Activated T-cell treated with anti-CD3 and anti-CD28 coated beads, Interleukin-2, amount 50 U/mL, for 24 hours (primary cell): Measurements from ENCODE around the gene NARF.
A peak's percentile ranks its signal among the peaks of the same experiment; 100 is the strongest.

Experiments used
- DNase-seq: peaks from one replicate; pipeline ENCODE4 v3.0.0-alpha.2; 2020
- H3K27ac Mint-ChIP-seq: 2 replicates; pipeline ENCODE4 v1.8.0; 2020; ENCODE audit warnings: mild to moderate bottlenecking, mixed read lengths
- H3K27me3 Mint-ChIP-seq: 2 replicates; pipeline ENCODE4 v1.8.0; 2020; ENCODE audit warnings: mixed read lengths
- H3K36me3 Mint-ChIP-seq: 2 replicates; pipeline ENCODE4 v1.8.0; 2020; ENCODE audit warnings: low read depth, mixed read lengths
- H3K4me1 Mint-ChIP-seq: 2 replicates; pipeline ENCODE4 v1.8.0; 2020; ENCODE audit warnings: low read depth, mixed read lengths
- H3K4me3 Mint-ChIP-seq: 2 replicates; pipeline ENCODE4 v1.8.0; 2020; ENCODE audit warnings: mild to moderate bottlenecking, moderate library complexity, mixed read lengths
- H3K9me3 Mint-ChIP-seq: 2 replicates; pipeline ENCODE4 v1.8.0; 2020; ENCODE audit warnings: mixed read lengths

NARF gene

GRCh38 chr17:82489851-82490511 is 31.4 kb downstream of the NARF start:
- no peak overlapping the region for H3K4me3 Mint-ChIP-seq
- DNase-seq, result no peak
- no peak overlapping the region for H3K27ac Mint-ChIP-seq
- peaks cover 43% of the 10 kb centered on the region for H3K36me3 Mint-ChIP-seq
- no peaks in the 10 kb centered on the region for H3K27me3 Mint-ChIP-seq
- no peaks in the 10 kb centered on the region for H3K9me3 Mint-ChIP-seq
- H3K4me1 Mint-ChIP-seq, result peaks cover 17% of the 10 kb centered on the region

DNA sequence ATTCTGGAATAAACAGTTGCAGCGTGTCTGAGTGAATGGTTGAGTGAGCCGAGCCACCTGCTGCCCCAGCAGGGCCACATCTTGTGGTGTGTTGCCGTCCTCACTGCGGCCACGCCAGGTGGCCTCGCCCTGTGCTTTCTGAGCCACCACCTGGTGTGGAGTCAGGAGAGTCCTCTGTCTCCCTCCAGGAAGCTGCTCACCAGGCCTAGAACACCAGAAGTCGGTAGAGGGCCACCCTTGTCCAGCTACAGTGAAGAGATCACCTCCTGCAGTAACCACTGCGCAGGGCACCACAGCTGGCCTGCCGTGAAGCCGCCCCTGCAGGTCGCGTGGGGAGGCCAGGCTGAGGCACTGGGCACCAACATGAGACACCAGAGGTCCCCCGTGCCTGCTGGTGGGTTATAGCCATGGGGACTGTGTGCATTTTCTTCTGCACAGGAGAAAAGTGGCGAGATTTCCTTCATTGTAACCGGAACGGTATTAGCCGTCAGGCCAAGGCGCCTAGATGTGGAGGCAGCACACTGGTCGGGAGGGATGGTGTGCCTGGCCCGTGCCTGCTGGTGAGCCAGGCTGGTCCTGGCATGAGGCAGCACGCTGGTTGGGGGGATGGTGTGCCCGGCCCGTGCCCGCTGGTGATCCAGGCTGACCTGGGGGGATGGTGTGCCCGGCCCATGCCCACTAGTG is 32.1 kb downstream of the NARF start:
- H3K27ac Mint-ChIP-seq, result no peak overlapping the region

DNA sequence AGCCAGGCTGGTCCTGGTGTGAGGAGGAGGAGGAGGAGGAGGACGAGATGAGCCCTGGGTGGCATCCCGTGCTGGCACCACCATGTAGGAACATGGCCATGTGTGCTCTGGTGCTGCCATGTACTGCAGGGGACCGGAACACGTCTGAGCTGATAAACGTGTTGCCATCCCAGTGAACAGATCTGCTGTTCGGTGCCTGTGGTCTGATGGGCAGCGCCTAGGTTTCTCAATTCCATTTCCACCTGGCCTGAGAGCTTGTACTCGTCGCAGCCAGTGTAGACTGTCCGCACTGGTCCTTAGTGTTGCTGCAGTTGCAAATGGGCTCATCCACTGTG is 32.6 kb downstream of the NARF start:
- peaks cover 14% of the 10 kb centered on the region for H3K4me1 Mint-ChIP-seq
- H3K4me3 Mint-ChIP-seq, result no peak overlapping the region
- no peak for DNase-seq
- peaks cover 31% of the 10 kb centered on the region for H3K36me3 Mint-ChIP-seq
- no peak overlapping the region for H3K27ac Mint-ChIP-seq
- H3K27me3 Mint-ChIP-seq, result no peaks in the 10 kb centered on the region
- no peaks in the 10 kb centered on the region for H3K9me3 Mint-ChIP-seq

More for the DNA sequence above, 32.1 kb downstream of the NARF start:
- Mint-ChIP-seq H3K4me1 (peaks cover 17% of the 10 kb centered on the region), H3K27me3 (no peaks in the 10 kb centered on the region), H3K4me3 (no peak overlapping the region), H3K36me3 (peaks cover 36% of the 10 kb centered on the region), H3K9me3 (no peaks in the 10 kb centered on the region)
- no peak for DNase-seq

DNA sequence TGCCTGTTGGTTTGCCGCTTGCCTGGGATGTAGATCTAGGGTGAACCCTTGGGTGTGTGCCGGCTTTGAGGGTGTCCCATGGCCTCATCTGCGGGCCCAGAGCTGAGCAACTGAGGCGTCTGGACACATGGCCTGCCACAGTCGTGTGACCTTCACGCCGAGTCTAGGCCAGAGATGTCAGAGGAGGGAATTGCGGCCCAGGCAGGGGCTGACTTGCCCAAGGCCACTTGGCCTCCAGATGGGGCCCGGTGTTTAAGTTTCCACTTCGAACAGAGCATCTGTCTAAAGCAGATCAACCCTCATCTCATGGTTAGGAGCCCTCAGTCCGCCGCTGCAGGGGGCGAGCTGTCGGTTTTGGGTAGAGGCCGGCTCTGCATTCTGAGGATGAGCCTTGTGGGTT is 33.0 kb downstream of the NARF start:
- Mint-ChIP-seq H3K27ac (no peak overlapping the region), H3K27me3 (no peaks in the 10 kb centered on the region), H3K36me3 (peaks cover 27% of the 10 kb centered on the region), H3K4me3 (no peak overlapping the region), H3K9me3 (no peaks in the 10 kb centered on the region), H3K4me1 (peaks cover 14% of the 10 kb centered on the region)
- DNase-seq, result no peak

GRCh38 chr17:82492643-82493225 is 34.2 kb downstream of the NARF start:
- H3K4me1 Mint-ChIP-seq, result peaks cover 19% of the 10 kb centered on the region
- no peaks in the 10 kb centered on the region for H3K27me3 Mint-ChIP-seq
- no peak for DNase-seq
- no peak overlapping the region for H3K4me3 Mint-ChIP-seq
- peaks cover 16% of the 10 kb centered on the region for H3K36me3 Mint-ChIP-seq
- H3K9me3 Mint-ChIP-seq, result no peaks in the 10 kb centered on the region
- no peak overlapping the region for H3K27ac Mint-ChIP-seq

GRCh38 chr17:82493226-82493781 is 34.8 kb downstream of the NARF start:
- no peaks in the 10 kb centered on the region for H3K9me3 Mint-ChIP-seq
- H3K27me3 Mint-ChIP-seq, result no peaks in the 10 kb centered on the region
- H3K4me1 Mint-ChIP-seq, result peaks cover 23% of the 10 kb centered on the region
- H3K36me3 Mint-ChIP-seq, result peaks cover 11% of the 10 kb centered on the region
- no peak overlapping the region for H3K4me3 Mint-ChIP-seq
- H3K27ac Mint-ChIP-seq, result no peak overlapping the region
- no peak for DNase-seq

DNA sequence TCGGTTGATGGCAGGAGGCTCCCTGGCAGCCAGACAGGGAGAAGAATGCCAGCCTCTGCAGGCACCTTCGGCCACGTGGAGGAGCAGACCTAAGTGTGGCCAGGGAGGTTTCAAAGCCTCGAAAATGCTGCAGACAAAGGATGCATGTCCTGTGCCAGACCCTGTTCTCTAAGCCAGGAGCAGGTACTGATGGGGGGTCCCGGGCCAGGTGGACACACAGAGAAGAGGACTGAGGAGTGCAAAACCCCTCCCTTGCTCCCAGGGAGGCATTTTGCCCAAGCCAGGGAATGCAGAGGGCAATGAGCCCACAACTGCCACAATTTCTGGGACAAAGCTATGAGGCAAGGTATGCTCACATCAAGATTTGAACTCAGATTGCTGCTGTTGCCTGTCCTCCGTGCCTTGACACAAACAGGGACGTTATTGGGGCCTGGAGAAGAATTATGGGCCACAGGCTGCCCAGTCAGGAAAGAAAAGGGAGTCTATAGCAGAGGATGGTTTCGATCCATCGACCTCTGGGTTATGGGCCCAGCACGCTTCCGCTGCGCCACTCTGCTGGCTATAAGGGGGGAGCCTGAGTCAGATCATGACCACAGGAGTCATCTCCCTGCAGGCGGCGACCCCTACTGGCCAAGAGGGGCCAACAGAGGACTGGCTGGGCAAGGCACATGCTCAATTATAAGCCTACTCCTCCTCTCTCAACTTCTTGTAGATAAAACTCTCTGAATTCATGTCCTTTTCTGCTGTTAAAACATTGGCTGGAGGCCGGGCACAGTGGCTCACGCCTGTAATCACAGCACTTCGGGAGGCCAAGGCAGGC is 35.9 kb downstream of the NARF start:
- Mint-ChIP-seq H3K9me3 (no peaks in the 10 kb centered on the region), H3K4me1 (peaks cover 27% of the 10 kb centered on the region), H3K36me3 (peaks cover under 1% of the 10 kb centered on the region), H3K4me3 (peak overlapping the region; percentile 51), H3K27me3 (no peaks in the 10 kb centered on the region), H3K27ac (peak overlapping the region; percentile 89)
- DNase-seq, result peak; percentile 96

DNA sequence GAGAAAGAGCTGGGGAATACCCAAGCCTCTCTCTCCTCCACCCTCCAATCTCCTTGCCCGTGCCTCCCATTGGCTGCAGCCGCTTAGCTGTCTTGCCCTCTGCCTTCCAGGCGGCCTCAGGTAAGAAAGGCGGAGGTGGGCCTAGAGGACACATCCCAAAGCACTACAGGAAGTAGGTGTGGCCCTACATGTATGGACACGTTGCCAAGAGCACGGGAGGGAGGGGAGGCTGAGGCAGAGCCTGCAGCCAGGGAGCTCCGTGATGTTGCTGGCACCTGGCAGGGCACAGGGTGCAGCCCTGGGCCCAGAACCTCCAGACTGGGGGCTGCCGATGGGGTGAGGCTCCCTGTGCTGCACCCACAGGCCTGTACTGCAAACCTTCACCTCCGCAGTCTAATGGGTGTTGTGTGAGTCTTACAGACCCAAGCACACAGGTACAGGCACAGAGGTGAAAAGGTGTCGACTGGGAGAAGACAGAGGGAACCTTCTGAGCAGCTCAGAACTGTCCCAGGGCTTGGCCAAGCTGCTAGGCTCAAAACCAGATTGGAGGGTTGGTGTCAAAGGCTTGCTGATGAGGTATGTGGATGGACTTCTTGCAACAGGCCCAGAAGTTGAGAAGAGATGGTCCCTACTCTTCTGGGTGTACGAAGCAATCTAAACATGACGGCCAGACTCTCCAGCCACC is 37.4 kb downstream of the NARF start:
- Mint-ChIP-seq H3K36me3 (no peaks in the 10 kb centered on the region), H3K27me3 (no peaks in the 10 kb centered on the region), H3K4me1 (peaks cover 27% of the 10 kb centered on the region), H3K9me3 (no peaks in the 10 kb centered on the region), H3K27ac (no peak overlapping the region), H3K4me3 (peak overlapping the region; percentile 67)
- DNase-seq, result no peak

DNA sequence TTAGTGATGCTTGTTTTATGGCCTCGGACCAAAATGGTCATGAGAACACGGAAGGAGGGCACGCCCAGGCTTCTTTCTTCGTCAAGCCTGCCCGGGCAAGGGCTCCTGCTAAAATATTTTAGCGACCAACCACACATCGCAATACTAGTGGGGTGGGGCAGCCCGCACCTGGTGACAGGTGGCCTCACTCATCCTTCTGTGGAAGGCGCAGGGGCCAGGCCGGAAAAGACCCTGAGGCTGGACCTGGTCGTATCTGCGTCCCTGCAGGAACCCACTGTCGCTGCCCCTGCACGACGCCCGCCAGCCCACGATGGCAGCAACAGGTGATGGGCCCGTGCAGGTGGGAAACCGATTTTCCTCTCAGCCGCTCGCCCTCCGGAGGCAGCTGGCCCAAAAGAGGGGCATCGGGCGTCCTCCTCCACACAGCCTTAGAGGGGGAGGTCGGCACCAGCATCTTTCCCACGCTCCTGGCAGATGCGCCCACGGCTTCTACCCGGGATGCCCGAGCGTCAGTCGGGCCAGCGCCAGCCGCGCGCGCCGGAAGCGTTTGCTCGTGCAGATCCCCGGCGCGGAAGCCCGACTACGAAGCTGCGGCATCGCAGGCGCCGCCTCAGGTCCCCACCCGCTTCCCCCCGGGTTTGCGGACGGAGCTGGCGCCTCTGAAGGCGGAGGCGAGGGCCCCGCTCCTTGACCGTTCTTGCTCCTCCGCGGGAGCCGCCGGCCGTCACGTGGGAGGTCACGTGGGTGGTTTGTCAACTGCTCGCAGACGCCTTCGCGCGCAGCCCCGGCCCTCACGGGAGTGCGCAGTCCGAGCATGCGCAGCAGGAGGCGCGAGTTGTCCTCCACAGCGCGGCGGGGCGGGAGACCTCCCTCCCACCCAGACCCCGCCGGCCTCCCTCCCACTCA is 38.2 kb downstream of the NARF start:
- Mint-ChIP-seq H3K36me3 (no peaks in the 10 kb centered on the region), H3K4me3 (peak overlapping the region; percentile 67), H3K27me3 (no peaks in the 10 kb centered on the region), H3K9me3 (no peaks in the 10 kb centered on the region), H3K4me1 (peaks cover 27% of the 10 kb centered on the region), H3K27ac (peak overlapping the region; percentile 79)
- peak; percentile 94 for DNase-seq

- Mint-ChIP-seq H3K9me3 (no peaks in the 10 kb centered on the region), H3K27me3 (no peaks in the 10 kb centered on the region), H3K27ac (peak overlapping the region; percentile 85), H3K4me1 (peaks cover 27% of the 10 kb centered on the region), H3K36me3 (no peaks in the 10 kb centered on the region), H3K4me3 (peak overlapping the region; percentile 76)
- DNase-seq, result peak; percentile 71
These were observed 39.2 kb downstream of the NARF start for GRCh38 chr17:82497483-82498405.

GRCh38 chr17:82502207-82502606 is 43.7 kb downstream of the NARF start:
- no peak overlapping the region for H3K4me3 Mint-ChIP-seq
- no peak overlapping the region for H3K27ac Mint-ChIP-seq
- no peaks in the 10 kb centered on the region for H3K9me3 Mint-ChIP-seq
- DNase-seq, result no peak
- H3K27me3 Mint-ChIP-seq, result no peaks in the 10 kb centered on the region
- no peaks in the 10 kb centered on the region for H3K36me3 Mint-ChIP-seq
- peaks cover 19% of the 10 kb centered on the region for H3K4me1 Mint-ChIP-seq

DNA sequence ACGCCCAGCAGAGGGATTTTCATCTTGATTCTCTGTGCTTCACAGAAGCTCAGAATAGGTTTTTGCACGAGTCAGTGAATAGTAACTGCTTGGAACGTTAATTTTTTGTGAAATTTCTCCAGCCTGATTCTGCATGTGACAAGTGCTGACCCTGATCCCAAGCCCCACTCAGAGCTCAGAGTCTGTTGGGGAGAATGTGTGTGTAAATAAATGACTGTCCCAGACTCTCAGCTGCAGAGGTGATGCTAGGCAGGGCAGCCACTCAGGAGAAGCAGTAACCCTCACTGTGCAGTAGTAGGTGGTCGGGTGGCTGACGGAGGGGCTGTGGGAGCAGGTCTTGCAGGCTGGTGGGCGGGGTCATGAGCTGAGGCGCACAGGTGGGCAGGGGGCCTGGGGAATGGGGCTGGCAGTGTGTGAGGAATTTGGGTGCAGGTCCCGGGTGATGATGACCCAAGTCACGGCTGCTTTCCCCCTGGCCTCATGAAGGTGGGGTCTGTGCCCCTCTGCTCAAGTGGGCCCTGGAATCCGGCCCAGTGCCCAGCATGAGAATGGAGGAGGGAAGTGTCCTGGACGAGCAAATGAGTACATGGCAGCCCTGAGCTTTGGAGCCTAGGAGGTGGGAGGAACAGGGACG is 44.7 kb downstream of the NARF start:
- H3K4me1 Mint-ChIP-seq, result peaks cover 12% of the 10 kb centered on the region
- no peak overlapping the region for H3K27ac Mint-ChIP-seq
- no peaks in the 10 kb centered on the region for H3K9me3 Mint-ChIP-seq
- no peak for DNase-seq
- H3K4me3 Mint-ChIP-seq, result no peak overlapping the region
- H3K27me3 Mint-ChIP-seq, result no peaks in the 10 kb centered on the region
- no peaks in the 10 kb centered on the region for H3K36me3 Mint-ChIP-seq
